GM23338 (cell line): Measurements from ENCODE around the gene NXPH4. TPM values are rescaled to one million over a fixed set of nuclear protein-coding genes. Genes with fewer than 3 reads are reported as not detected.

Experiments
- ATAC-seq: fragments of 200-7000 bp; cut with Tn5 transposase; 3 replicates; pipeline ENCODE4 v1.9.1; 2020
- DNase-seq: peaks from one replicate; pipeline ENCODE4 v3.0.0-alpha.2; 2015; ENCODE audit warnings: low spot score
- H2AFZ ChIP-seq: fragments of 200-600 bp; sonication (generic); 2 replicates; pipeline ENCODE4 v1.8.0; 2016; ENCODE audit warnings: antibody characterized with exemption, mild to moderate bottlenecking, moderate library complexity
- H3F3A ChIP-seq: fragments of 200-600 bp; sonication (generic); replicated peaks from 2 replicates; pipeline ENCODE4 v1.8.0; 2017; ENCODE audit warnings: antibody characterized with exemption, mixed run types, low read depth
- H3K27ac ChIP-seq: fragments of 200-600 bp; sonication (generic); 2 replicates; pipeline ENCODE4 v1.6.1; 2016; ENCODE audit warnings: low read depth
- H3K27me3 ChIP-seq: fragments of 200-600 bp; sonication (generic); 2 replicates; pipeline ENCODE4 v1.8.0; 2016; ENCODE audit warnings: mild to moderate bottlenecking, mixed run types, moderate library complexity; ENCODE audit not compliant: insufficient read depth
- H3K36me3 ChIP-seq: fragments of 200-600 bp; sonication (generic); 2 replicates; pipeline ENCODE4 v1.8.0; 2016; ENCODE audit warnings: mild to moderate bottlenecking; ENCODE audit not compliant: insufficient read depth
- H3K4me1 ChIP-seq: fragments of 200-600 bp; sonication (generic); 2 replicates; pipeline ENCODE4 v1.8.0; 2016; ENCODE audit warnings: mild to moderate bottlenecking, moderate library complexity; ENCODE audit not compliant: insufficient read depth
- H3K4me2 ChIP-seq: fragments of 200-600 bp; sonication (generic); 2 replicates; pipeline ENCODE4 v1.7.1; 2017; ENCODE audit warnings: mixed run types
- H3K4me3 ChIP-seq: fragments of 200-600 bp; sonication (generic); 2 replicates; pipeline ENCODE4 v1.6.1; 2016; ENCODE audit warnings: mixed run types
- H3K79me2 ChIP-seq: fragments of 200-600 bp; sonication (generic); replicated peaks from 2 replicates; pipeline ENCODE4 v1.8.0; 2017; ENCODE audit warnings: mild to moderate bottlenecking; ENCODE audit not compliant: insufficient read depth
- H3K9me2 ChIP-seq: fragments of 200-600 bp; sonication (generic); 2 replicates; pipeline ENCODE4 v1.8.0; 2017; ENCODE audit not compliant: insufficient read depth
- H4K20me1 ChIP-seq: fragments of 200-600 bp; sonication (generic); replicated peaks from 2 replicates; pipeline ENCODE4 v1.8.0; 2017; ENCODE audit warnings: mild to moderate bottlenecking; ENCODE audit not compliant: insufficient read depth
- H3K27ac Mint-ChIP-seq: 2 replicates; pipeline ENCODE4 v1.8.0; 2020; ENCODE audit warnings: inconsistent platforms, mild to moderate bottlenecking, moderate library complexity, mixed read lengths
- H3K27me3 Mint-ChIP-seq: 3 replicates; pipeline ENCODE4 v1.8.0; 2022; ENCODE audit warnings: low read depth, mild to moderate bottlenecking, moderate library complexity, mixed read lengths, inconsistent platforms; ENCODE audit not compliant: insufficient read depth, poor library complexity
- H3K36me3 Mint-ChIP-seq: 3 replicates; pipeline ENCODE4 v1.8.0; 2021; ENCODE audit warnings: low read depth, mild to moderate bottlenecking, inconsistent platforms, moderate library complexity, mixed read lengths
- H3K4me1 Mint-ChIP-seq: 3 replicates; pipeline ENCODE4 v1.8.0; 2020; ENCODE audit warnings: mild to moderate bottlenecking, inconsistent platforms, mixed read lengths
- H3K4me3 Mint-ChIP-seq: 3 replicates; pipeline ENCODE4 v1.8.0; 2021; ENCODE audit warnings: moderate library complexity, mild to moderate bottlenecking, inconsistent platforms, mixed read lengths
- H3K9me3 Mint-ChIP-seq: 3 replicates; pipeline ENCODE4 v1.8.0; 2020; ENCODE audit warnings: moderate library complexity, mild to moderate bottlenecking, inconsistent platforms, mixed read lengths
- CREB1 ChIP-seq: fragments of 250-450 bp; sonication (Bioruptor Pico); IDR thresholded peaks from 2 replicates; pipeline ENCODE4 v1.5.0; 2020; ENCODE audit warnings: low read depth, mild to moderate bottlenecking, moderate library complexity
- CTCF ChIP-seq, 2 experiments: fragments of 200-600 bp in 1 of 2; sonication (generic) in 1 of 2; conservative IDR thresholded peaks; 2 replicates each; pipeline versions ENCODE4 v1.5.1 to v1.6.1; 2016 to 2017; ENCODE audit warnings: antibody characterized with exemption in 2 of 2, low read depth in 2 of 2, mild to moderate bottlenecking in 2 of 2, moderate library complexity in 1 of 2
- ETS1 ChIP-seq: IDR thresholded peaks from 2 replicates; pipeline ENCODE4 v1.6.1; 2016; ENCODE audit warnings: antibody characterized with exemption
- EZH2 ChIP-seq: fragments of 200-600 bp; sonication (generic); IDR thresholded peaks from one replicate; pipeline ENCODE4 v1.8.0; 2017; ENCODE audit warnings: antibody characterized with exemption, mild to moderate bottlenecking, low read depth; ENCODE audit not compliant: unreplicated experiment
- EZH2phosphoT487 ChIP-seq: fragments of 200-600 bp; sonication (generic); IDR thresholded peaks from one replicate; pipeline ENCODE4 v1.8.1; 2018; ENCODE audit warnings: antibody characterized with exemption; ENCODE audit not compliant: unreplicated experiment
- JUNB ChIP-seq: IDR thresholded peaks from one replicate; pipeline ENCODE4 v1.6.1; 2016; ENCODE audit warnings: antibody characterized with exemption; ENCODE audit not compliant: unreplicated experiment
- NANOG ChIP-seq: IDR thresholded peaks from 2 replicates; pipeline ENCODE4 v1.6.1; 2016; ENCODE audit warnings: antibody characterized with exemption, borderline replicate concordance
- POLR2AphosphoS5 ChIP-seq: IDR thresholded peaks from 2 replicates; pipeline ENCODE4 v1.6.1; 2016; ENCODE audit warnings: antibody characterized with exemption, low read depth
- REST ChIP-seq: IDR thresholded peaks from one replicate; pipeline ENCODE4 v1.6.1; 2018; ENCODE audit warnings: antibody characterized with exemption; ENCODE audit not compliant: unreplicated experiment
- STAT1 ChIP-seq: IDR thresholded peaks from one replicate; pipeline ENCODE4 v1.6.1; 2016; ENCODE audit warnings: antibody characterized with exemption; ENCODE audit not compliant: unreplicated experiment
- ZNF114 ChIP-seq: fragments of 250-450 bp; sonication (Bioruptor Pico); IDR thresholded peaks from 2 replicates; pipeline ENCODE4 v1.5.0; 2020; ENCODE audit warnings: mild to moderate bottlenecking, moderate library complexity
- ZNF331 ChIP-seq: fragments of 250-450 bp; sonication (Bioruptor Pico); IDR thresholded peaks from 2 replicates; pipeline ENCODE4 v1.5.0; 2020; ENCODE audit warnings: low read depth, mild to moderate bottlenecking, moderate library complexity
- ZNF462 ChIP-seq: fragments of 250-450 bp; sonication (Bioruptor Pico); IDR thresholded peaks from 2 replicates; pipeline ENCODE4 v1.5.0; 2020; ENCODE audit warnings: mild to moderate bottlenecking, moderate library complexity
- polyA plus RNA-seq: library from polyadenylated mRNA; unstranded; fragments of >200 nt; fragmentation: Nextera tagmentation; extraction: Ambion mirVana; gene quantifications from 2 replicates; pipeline ENCODE4 v1.2.1, GENCODE V29; 2016
- total RNA-seq: library from RNA; depleted of rRNA; stranded (reverse); fragments of >200 nt; shearing (Covaris generic); gene quantifications from 2 replicates; pipeline ENCODE4 v1.2.3, GENCODE V29; 2014

Gene NXPH4
- total and polyA plus RNA-seq, 2 experiments from 2014 or later, result 0.89 to 1.5 TPM

- no peak overlapping the region for H3K27ac ChIP-seq
- peak overlapping the region; percentile 85; the same call in 1 of the 2 replicates for H3K4me3 ChIP-seq
- ATAC-seq (no peak), DNase-seq (peak; percentile 33)
- H3F3A ChIP-seq, result peaks cover 10% of the 10 kb centered on the region
- H3K4me1 ChIP-seq, result peaks cover 48% of the 10 kb centered on the region
- peak overlapping the region; percentile 99; the same call in 1 of the 2 replicates for H3K4me2 ChIP-seq
- H3K4me3 Mint-ChIP-seq, result peak overlapping the region; percentile 79
- no peaks in the 10 kb centered on the region for H3K9me3 Mint-ChIP-seq
- H3K36me3 Mint-ChIP-seq, result no peaks in the 10 kb centered on the region; the same call in 2 of the 3 replicates
- TF ChIP-seq POLR2AphosphoS5 (no peak), EZH2 (no peak), STAT1 (no peak), JUNB (no peak), CTCF (conservative IDR thresholded peaks at IDR 0.05; ENCODE audit: low read depth in 2 of 2) (no peak), ZNF331 (no peak), ZNF462 (CRISPR knock-in tag) (no peak), CREB1 (CRISPR knock-in tag) (no peak), NANOG (no peak), REST (no peak), ZNF114 (CRISPR knock-in tag) (no peak), EZH2phosphoT487 (no peak), ETS1 (no peak)
- peaks cover 63% of the 10 kb centered on the region for H3K4me1 Mint-ChIP-seq
- no peaks in the 10 kb centered on the region for H3K9me2 ChIP-seq
- H3K79me2 ChIP-seq, result no peaks in the 10 kb centered on the region
- H3K36me3 ChIP-seq, result no peaks in the 10 kb centered on the region
- H4K20me1 ChIP-seq, result no peaks in the 10 kb centered on the region; the same call in 1 of the 2 replicates
- H3K27me3 ChIP-seq, result peaks cover 49% of the 10 kb centered on the region
- H2AFZ ChIP-seq, result no peak overlapping the region
- H3K27me3 Mint-ChIP-seq, result peaks cover 68% of the 10 kb centered on the region
- H3K27ac Mint-ChIP-seq, result no peak overlapping the region
Observed at GRCh38 chr12:57244312-57244696, 27.7 kb downstream of the NXPH4 start.
